GM12891 (cell line): ENCODE measurements around the gene MAGEA3.
"Not testable (repeated sequence)": the region's sequence is repeated elsewhere in the genome, so short reads cannot be mapped to it uniquely, and the experiment has no call there.

Experiments
- POLR2A ChIP-seq: IDR thresholded peaks from 2 replicates; pipeline ENCODE4 v1.6.1; 2011; ENCODE audit warnings: low read depth, low read length, control low read depth
- POLR2AphosphoS5 ChIP-seq: IDR thresholded peaks from 2 replicates; pipeline ENCODE4 v1.6.1; 2011; ENCODE audit warnings: low read depth, low read length, control low read depth

DNA sequence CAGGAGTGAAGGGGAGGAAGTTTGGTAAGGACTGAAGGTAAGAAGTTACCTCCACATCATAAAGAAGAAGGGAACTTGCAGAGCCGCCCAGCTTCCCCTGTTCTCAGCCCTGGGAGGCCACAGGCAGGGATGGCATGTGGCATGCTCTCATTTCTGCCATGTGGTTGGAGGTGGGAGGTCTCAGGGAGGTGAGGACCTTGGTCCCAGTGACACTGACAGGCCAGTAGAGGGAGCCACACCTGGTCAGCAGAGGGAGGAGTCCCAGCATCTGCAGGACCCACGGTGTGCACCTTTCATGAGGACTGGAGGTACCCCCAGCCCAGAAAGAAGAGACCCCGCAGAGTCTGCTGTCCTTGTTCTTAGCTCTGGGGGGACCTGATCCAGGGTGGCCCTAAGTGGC is 17.6 kb upstream of the MAGEA3 start:
- TF ChIP-seq POLR2AphosphoS5, POLR2A: not testable (repeated sequence)
